Lower leg skin (tissue), 3 donors: ENCODE measurements around the gene MSRB3.

ENCODE experiments used
- POLR2A ChIP-seq, 2 donors: fragments of 450-650 bp; IDR thresholded peaks; one replicate each; pipeline ENCODE4 v1.6.1; 2016 to 2017; ENCODE audit warnings: antibody characterized with exemption in 2 of 2, mild to moderate bottlenecking in 1 of 2, moderate library complexity in 1 of 2
- TF ChIP-seq, protein P1 (sequence below), 3 donors: fragments of 450-650 bp; IDR thresholded peaks; one replicate each; pipeline ENCODE4 v1.5.1; 2016; ENCODE audit warnings: antibody characterized with exemption in 3 of 3, mild to moderate bottlenecking in 3 of 3, moderate library complexity in 2 of 3

DNA sequence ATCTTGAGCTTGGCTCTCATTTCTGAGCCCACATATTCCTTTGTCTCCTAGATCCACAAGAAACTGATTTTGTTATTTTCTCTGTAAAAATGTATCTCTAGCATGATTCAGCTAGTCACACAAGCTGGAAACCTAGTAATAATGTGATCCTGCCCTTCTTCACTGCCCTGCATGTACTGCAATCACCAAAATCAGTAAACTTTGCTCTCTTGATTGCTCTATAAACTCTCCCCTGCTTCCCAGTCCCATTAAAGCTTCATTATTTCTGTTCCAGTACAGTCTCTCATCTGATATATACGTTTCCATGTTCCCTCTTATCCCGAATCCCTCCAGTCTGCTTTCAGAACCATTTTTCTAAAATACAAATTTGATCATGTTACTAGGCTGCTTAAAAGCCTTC lies 166.5 kb downstream of the MSRB3 start:
- TF ChIP-seq, protein P1, sequence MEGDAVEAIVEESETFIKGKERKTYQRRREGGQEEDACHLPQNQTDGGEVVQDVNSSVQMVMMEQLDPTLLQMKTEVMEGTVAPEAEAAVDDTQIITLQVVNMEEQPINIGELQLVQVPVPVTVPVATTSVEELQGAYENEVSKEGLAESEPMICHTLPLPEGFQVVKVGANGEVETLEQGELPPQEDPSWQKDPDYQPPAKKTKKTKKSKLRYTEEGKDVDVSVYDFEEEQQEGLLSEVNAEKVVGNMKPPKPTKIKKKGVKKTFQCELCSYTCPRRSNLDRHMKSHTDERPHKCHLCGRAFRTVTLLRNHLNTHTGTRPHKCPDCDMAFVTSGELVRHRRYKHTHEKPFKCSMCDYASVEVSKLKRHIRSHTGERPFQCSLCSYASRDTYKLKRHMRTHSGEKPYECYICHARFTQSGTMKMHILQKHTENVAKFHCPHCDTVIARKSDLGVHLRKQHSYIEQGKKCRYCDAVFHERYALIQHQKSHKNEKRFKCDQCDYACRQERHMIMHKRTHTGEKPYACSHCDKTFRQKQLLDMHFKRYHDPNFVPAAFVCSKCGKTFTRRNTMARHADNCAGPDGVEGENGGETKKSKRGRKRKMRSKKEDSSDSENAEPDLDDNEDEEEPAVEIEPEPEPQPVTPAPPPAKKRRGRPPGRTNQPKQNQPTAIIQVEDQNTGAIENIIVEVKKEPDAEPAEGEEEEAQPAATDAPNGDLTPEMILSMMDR (IDR thresholded peaks at IDR 0.05) = no peak
- no peak for TF ChIP-seq POLR2A (IDR thresholded peaks at IDR 0.05)
